H9 (cell line): ENCODE data around the gene SLC35A1. TPM values are rescaled to one million over a fixed set of nuclear protein-coding genes. Genes with fewer than 3 reads are reported as not detected.

Experiments
- DNase-seq: peaks from one replicate; pipeline ENCODE4 v3.0.0-alpha.2; 2017
- H2AFZ ChIP-seq: one replicate; pipeline ENCODE4 v1.6.1; 2013; ENCODE audit warnings: mild to moderate bottlenecking, low read length, control low read depth, moderate library complexity
- H2AK5ac ChIP-seq: 2 replicates; pipeline ENCODE4 v1.6.1; 2013; ENCODE audit warnings: low read length, control low read depth, mixed read lengths; ENCODE audit not compliant: insufficient read length
- H2BK120ac ChIP-seq: one replicate; pipeline ENCODE4 v1.6.1; 2013; ENCODE audit warnings: low read depth, mild to moderate bottlenecking, low read length, control low read depth, inconsistent platforms; ENCODE audit not compliant: poor library complexity, severe bottlenecking
- H2BK12ac ChIP-seq: 2 replicates; pipeline ENCODE4 v1.6.1; 2013; ENCODE audit warnings: low read length, control low read depth, mixed read lengths, low read depth; ENCODE audit not compliant: insufficient read length
- H2BK15ac ChIP-seq: 2 replicates; pipeline ENCODE4 v1.6.1; 2013; ENCODE audit warnings: low read depth, low read length, control low read depth
- H2BK20ac ChIP-seq: one replicate; pipeline ENCODE4 v1.6.1; 2013; ENCODE audit warnings: low read depth, mild to moderate bottlenecking, low read length, control low read depth, inconsistent platforms; ENCODE audit not compliant: poor library complexity, severe bottlenecking
- H2BK5ac ChIP-seq: 2 replicates; pipeline ENCODE4 v1.6.1; 2013; ENCODE audit warnings: low read length, control low read depth, mixed read lengths; ENCODE audit not compliant: insufficient read length
- H3K14ac ChIP-seq: 2 replicates; pipeline ENCODE4 v1.6.1; 2013; ENCODE audit warnings: low read length, control low read depth; ENCODE audit not compliant: insufficient read depth
- H3K18ac ChIP-seq: 2 replicates; pipeline ENCODE4 v1.6.1; 2013; ENCODE audit warnings: low read depth, mild to moderate bottlenecking, mixed read lengths, low read length, control low read depth; ENCODE audit not compliant: insufficient read length
- H3K23ac ChIP-seq: 2 replicates; pipeline ENCODE4 v1.6.1; 2013; ENCODE audit warnings: low read length, control low read depth, mixed read lengths, low read depth; ENCODE audit not compliant: insufficient read length
- H3K23me2 ChIP-seq: 2 replicates; pipeline ENCODE4 v1.6.1; 2013; ENCODE audit warnings: low read depth, mild to moderate bottlenecking, mixed read lengths, low read length, control low read depth; ENCODE audit not compliant: insufficient read length, poor library complexity, severe bottlenecking
- H3K27ac ChIP-seq: 2 replicates; pipeline ENCODE4 v1.5.1; 2013; ENCODE audit warnings: low read length, control low read depth, mixed read lengths, low read depth; ENCODE audit not compliant: insufficient read length
- H3K27me3 ChIP-seq: 2 replicates; pipeline ENCODE4 v1.6.1; 2013; ENCODE audit warnings: low read length, control low read depth, inconsistent platforms; ENCODE audit not compliant: insufficient read depth
- H3K4ac ChIP-seq: 2 replicates; pipeline ENCODE4 v1.6.1; 2013; ENCODE audit warnings: low read depth, mild to moderate bottlenecking, control low read depth, inconsistent platforms, low read length, moderate library complexity
- H3K4me1 ChIP-seq: 2 replicates; pipeline ENCODE4 v1.6.1; 2013; ENCODE audit warnings: low read length, control low read depth, inconsistent platforms; ENCODE audit not compliant: insufficient read depth
- H3K4me2 ChIP-seq: 2 replicates; pipeline ENCODE4 v1.6.1; 2013; ENCODE audit warnings: low read length, control low read depth, mixed read lengths; ENCODE audit not compliant: insufficient read length, insufficient read depth
- H3K56ac ChIP-seq: 2 replicates; pipeline ENCODE4 v1.6.1; 2013; ENCODE audit warnings: low read depth, mild to moderate bottlenecking, mixed read lengths, low read length, control low read depth; ENCODE audit not compliant: insufficient read length
- H3K79me1 ChIP-seq: 2 replicates; pipeline ENCODE4 v1.6.1; 2013; ENCODE audit warnings: low read depth, mild to moderate bottlenecking, moderate library complexity, low read length, control low read depth, inconsistent platforms; ENCODE audit not compliant: insufficient read depth, poor library complexity, severe bottlenecking
- H3K79me2 ChIP-seq: 2 replicates; pipeline ENCODE4 v1.6.1; 2013; ENCODE audit warnings: low read length, control low read depth, inconsistent platforms; ENCODE audit not compliant: insufficient read depth
- H3K9ac ChIP-seq: 2 replicates; pipeline ENCODE4 v1.6.1; 2013; ENCODE audit warnings: low read length, control low read depth, mixed read lengths; ENCODE audit not compliant: insufficient read length; ENCODE audit errors: extremely low read depth
- H3K9me3 ChIP-seq: one replicate; pipeline ENCODE4 v1.6.1; 2013; ENCODE audit warnings: low read depth, low read length, inconsistent platforms; ENCODE audit not compliant: control insufficient read depth
- H3T11ph ChIP-seq: one replicate; pipeline ENCODE4 v1.6.1; 2013; ENCODE audit warnings: mild to moderate bottlenecking, low read length, control low read depth, inconsistent platforms
- H4K20me1 ChIP-seq: one replicate; pipeline ENCODE4 v1.6.1; 2013; ENCODE audit not compliant: control insufficient read depth, insufficient read length, insufficient read depth
- H4K5ac ChIP-seq: 2 replicates; pipeline ENCODE4 v1.6.1; 2013; ENCODE audit warnings: low read depth, mild to moderate bottlenecking, mixed read lengths, low read length, control low read depth; ENCODE audit not compliant: insufficient read length
- H4K8ac ChIP-seq: replicated peaks from 2 replicates; pipeline ENCODE4 v1.6.1; 2013; ENCODE audit warnings: low read length, control low read depth, mixed read lengths, low read depth; ENCODE audit not compliant: insufficient read length
- H4K91ac ChIP-seq: 2 replicates; pipeline ENCODE4 v1.6.1; 2013; ENCODE audit warnings: low read depth, mild to moderate bottlenecking, moderate library complexity, mixed read lengths, low read length, control low read depth; ENCODE audit not compliant: insufficient read length
- H3K27ac Mint-ChIP-seq, 3 experiments: 2 replicates in 2 of 3; 3 replicates in 1 of 3; pipeline ENCODE4 v1.8.0; 2020 to 2021; ENCODE audit warnings: mixed read lengths in 3 of 3, mild to moderate bottlenecking in 1 of 3, moderate library complexity in 1 of 3
- H3K27me3 Mint-ChIP-seq: 2 replicates; pipeline ENCODE4 v1.8.0; 2021; ENCODE audit warnings: low read depth, mild to moderate bottlenecking, moderate library complexity, mixed read lengths
- H3K36me3 Mint-ChIP-seq, 3 experiments: 2 replicates in 2 of 3; 3 replicates in 1 of 3; pipeline ENCODE4 v1.8.0; 2020 to 2021; ENCODE audit warnings: low read depth in 3 of 3, mixed read lengths in 3 of 3; ENCODE audit not compliant: insufficient read depth in 1 of 3
- H3K4me1 Mint-ChIP-seq, 2 experiments: 2 replicates each; pipeline ENCODE4 v1.8.0; 2020; ENCODE audit warnings: mixed read lengths in 2 of 2
- H3K4me3 Mint-ChIP-seq, 2 experiments: 2 replicates in 1 of 2; 3 replicates in 1 of 2; pipeline ENCODE4 v1.8.0; 2020 to 2021; ENCODE audit warnings: mild to moderate bottlenecking in 2 of 2, mixed read lengths in 2 of 2, moderate library complexity in 1 of 2
- H3K9me3 Mint-ChIP-seq, 2 experiments: 2 replicates in 1 of 2; 3 replicates in 1 of 2; pipeline ENCODE4 v1.8.0; 2020; ENCODE audit warnings: mild to moderate bottlenecking in 2 of 2, mixed read lengths in 2 of 2, moderate library complexity in 1 of 2
- CTCF ChIP-seq: fragments of 200-600 bp; sonication (generic); conservative IDR thresholded peaks from 3 replicates; pipeline ENCODE4 v1.8.0; 2021; ENCODE audit warnings: antibody characterized with exemption, mild to moderate bottlenecking
- WGBS: extraction: QIAGEN DNeasy Blood & Tissue Kit; methylation state at CpG from one replicate; pipeline ENCODE4 v1.1.7; 2013; ENCODE audit warnings: missing lambda C conversion rate, low lambda C conversion rate, mixed read lengths; ENCODE audit not compliant: insufficient read length; ENCODE audit errors: extremely low coverage; 5-methylcytosine and 5-hydroxymethylcytosine counted together
- total RNA-seq: library from RNA; stranded (reverse); gene quantifications from 2 replicates; pipeline ENCODE4 v1.2.1, GENCODE V29; 2021

Gene SLC35A1
- total RNA-seq, 1 experiment from 2014 or later: 6.1 TPM

- H3K23ac ChIP-seq: no peak overlapping the region
- WGBS: no CpG with 5 or more reads among the region's 5 CpGs
- no peak overlapping the region for H2BK5ac ChIP-seq
- no peak overlapping the region for H2BK20ac ChIP-seq
- no peak overlapping the region for H3K27ac Mint-ChIP-seq
- H4K5ac ChIP-seq: no peak overlapping the region
- no peaks in the 10 kb centered on the region for H3K4me1 ChIP-seq
- no peak overlapping the region for H2AFZ ChIP-seq
- no peak overlapping the region for H3K14ac ChIP-seq
- no peak overlapping the region for H3K56ac ChIP-seq
- H3K9me3 Mint-ChIP-seq: no peaks in the 10 kb centered on the region; a peak in 1 of 5 replicates
- H3K4me3 Mint-ChIP-seq: no peak overlapping the region
- no peaks in the 10 kb centered on the region for H3K4me1 Mint-ChIP-seq
- no peak overlapping the region for H2BK12ac ChIP-seq
- no peaks in the 10 kb centered on the region for H3K79me1 ChIP-seq
- no peak overlapping the region for H3K4me2 ChIP-seq
- H3K9me3 ChIP-seq: no peaks in the 10 kb centered on the region
- TF ChIP-seq CTCF: no peak
- H3K23me2 ChIP-seq: no peaks in the 10 kb centered on the region
- H2BK15ac ChIP-seq: no peak overlapping the region
- H4K20me1 ChIP-seq: no peaks in the 10 kb centered on the region
- no peak overlapping the region for H2AK5ac ChIP-seq
- no peak overlapping the region for H3K4ac ChIP-seq
- no peaks in the 10 kb centered on the region for H3K27me3 ChIP-seq
- no peak for DNase-seq
- no peak overlapping the region for H3T11ph ChIP-seq
- H3K18ac ChIP-seq: no peak overlapping the region
- H3K27ac ChIP-seq: no peak overlapping the region
- H4K8ac ChIP-seq: no peak overlapping the region
- H3K9ac ChIP-seq: no peak overlapping the region
- no peak overlapping the region for H4K91ac ChIP-seq
- H3K27me3 Mint-ChIP-seq: no peaks in the 10 kb centered on the region; the same call in 1 of the 2 replicates
- H3K79me2 ChIP-seq: no peaks in the 10 kb centered on the region
- no peak overlapping the region for H2BK120ac ChIP-seq
- H3K36me3 Mint-ChIP-seq: no peaks in the 10 kb centered on the region
These were observed 41.5 kb upstream of the SLC35A1 start for GRCh38 chr6:87431263-87431662.
